GM12878 (cell line): ENCODE results near the gene ANO6. TPM values are rescaled to one million over a fixed set of nuclear protein-coding genes. Genes with fewer than 3 reads are reported as not detected.

ENCODE experiments used
- ASH2L ChIP-seq: fragments of 300-600, 200-600 bp; sonication (generic); IDR thresholded peaks from 2 replicates; pipeline ENCODE4 v1.6.1; 2017; ENCODE audit warnings: low read depth, mild to moderate bottlenecking, borderline replicate concordance
- ATF7 ChIP-seq: fragments of 450-650 bp; IDR thresholded peaks from 2 replicates; pipeline ENCODE4 v1.6.1; 2016; ENCODE audit warnings: low read depth, mild to moderate bottlenecking
- BHLHE40 ChIP-seq, 2 experiments: fragments of 450-650 bp in 1 of 2; IDR thresholded peaks; 2 replicates each; pipeline ENCODE4 v1.6.1; 2011 to 2017; ENCODE audit warnings: low read depth in 2 of 2, borderline replicate concordance in 1 of 2, improper control_type of control experiment in 1 of 2, low read length in 1 of 2, mild to moderate bottlenecking in 1 of 2
- BMI1 ChIP-seq: fragments of 450-650 bp; IDR thresholded peaks from 2 replicates; pipeline ENCODE4 v1.6.1; 2016; ENCODE audit warnings: mild to moderate bottlenecking, moderate library complexity, borderline replicate concordance
- CBX5 ChIP-seq: sonication (generic); IDR thresholded peaks from 2 replicates; pipeline ENCODE4 v1.6.1; 2016; ENCODE audit warnings: low read depth, moderate library complexity, mild to moderate bottlenecking, inconsistent platforms
- CHD2 ChIP-seq: IDR thresholded peaks from 2 replicates; pipeline ENCODE4 v1.6.1; 2011; ENCODE audit warnings: low read depth, low read length, improper control_type of control experiment, borderline replicate concordance
- E2F4 ChIP-seq: IDR thresholded peaks from 2 replicates; pipeline ENCODE4 v1.6.1; 2012; ENCODE audit warnings: low read depth, low read length, improper control_type of control experiment
- EED ChIP-seq: sonication (generic); IDR thresholded peaks from 2 replicates; pipeline ENCODE4 v1.6.1; 2016; ENCODE audit warnings: antibody characterized with exemption, low read depth
- EGR1 ChIP-seq, 2 experiments: IDR thresholded peaks; 1 replicate in 1 of 2; 2 replicates in 1 of 2; pipeline ENCODE4 v1.6.1; 2011 to 2012; ENCODE audit warnings: low read depth in 2 of 2, low read length in 2 of 2, borderline replicate concordance in 1 of 2, mild to moderate bottlenecking in 1 of 2, moderate library complexity in 1 of 2
- FOXM1 ChIP-seq: IDR thresholded peaks from 2 replicates; pipeline ENCODE4 v1.6.1; 2012; ENCODE audit warnings: low read depth, mild to moderate bottlenecking, inconsistent platforms, low read length, moderate library complexity
- HDAC2 ChIP-seq: fragments of 200-600 bp; sonication (generic); IDR thresholded peaks from 2 replicates; pipeline ENCODE4 v1.6.1; 2017
- HDGF ChIP-seq: fragments of 450-650 bp; IDR thresholded peaks from 2 replicates; pipeline ENCODE4 v1.6.1; 2016; ENCODE audit warnings: antibody characterized with exemption
- MXI1 ChIP-seq: fragments of 150-350 bp; IDR thresholded peaks from 2 replicates; pipeline ENCODE4 v1.6.1; 2011; ENCODE audit warnings: low read depth, mild to moderate bottlenecking, inconsistent platforms, low read length, improper control_type of control experiment
- PAX8 ChIP-seq: fragments of 450-650 bp; IDR thresholded peaks from 2 replicates; pipeline ENCODE4 v1.6.1; 2017; ENCODE audit warnings: mild to moderate bottlenecking, moderate library complexity
- POLR2AphosphoS5 ChIP-seq: IDR thresholded peaks from 2 replicates; pipeline ENCODE4 v1.6.1; 2011; ENCODE audit warnings: mild to moderate bottlenecking, low read length, inconsistent platforms
- SIN3A ChIP-seq: IDR thresholded peaks from 2 replicates; pipeline ENCODE4 v1.6.1; 2012; ENCODE audit warnings: low read depth, low read length, improper control_type of control experiment
- SIX5 ChIP-seq: IDR thresholded peaks from 2 replicates; pipeline ENCODE4 v1.6.1; 2011; ENCODE audit warnings: mild to moderate bottlenecking, low read depth, low read length, moderate library complexity; ENCODE audit not compliant: severe bottlenecking
- SMC3 ChIP-seq: IDR thresholded peaks from 2 replicates; pipeline ENCODE4 v1.6.1; 2011; ENCODE audit warnings: low read length, improper control_type of control experiment, borderline replicate concordance
- SPI1 ChIP-seq: IDR thresholded peaks from 2 replicates; pipeline ENCODE4 v1.6.1; 2011; ENCODE audit warnings: low read depth, mild to moderate bottlenecking, low read length, moderate library complexity, borderline replicate concordance; ENCODE audit not compliant: insufficient read depth
- SRF ChIP-seq, 2 experiments: IDR thresholded peaks; 2 replicates each; pipeline ENCODE4 v1.6.1; 2011; ENCODE audit warnings: low read depth in 2 of 2, low read length in 2 of 2, mild to moderate bottlenecking in 1 of 2, moderate library complexity in 1 of 2
- TBL1XR1 ChIP-seq: IDR thresholded peaks from 2 replicates; pipeline ENCODE4 v1.6.1; 2012; ENCODE audit warnings: low read depth, low read length, improper control_type of control experiment
- USF2 ChIP-seq: IDR thresholded peaks from 2 replicates; pipeline ENCODE4 v1.6.1; 2011; ENCODE audit warnings: low read depth, low read length, improper control_type of control experiment, borderline replicate concordance
- YY1 ChIP-seq: IDR thresholded peaks from 2 replicates; pipeline ENCODE4 v1.6.1; 2011; ENCODE audit warnings: low read depth, mild to moderate bottlenecking, low read length
- ZNF217 ChIP-seq: fragments of 450-650 bp; IDR thresholded peaks from 2 replicates; pipeline ENCODE4 v1.6.1; 2017; ENCODE audit warnings: antibody characterized with exemption, mild to moderate bottlenecking
- ZNF622 ChIP-seq: fragments of 450-650 bp; IDR thresholded peaks from 2 replicates; pipeline ENCODE4 v1.6.1; 2017; ENCODE audit warnings: mild to moderate bottlenecking, inconsistent platforms
- polyA plus RNA-seq, 11 experiments: library from polyadenylated mRNA; depleted of rRNA in 4 of 11; unstranded in 6 of 11; stranded (reverse) in 5 of 11; fragments of >200 nt; fragmentation: Nextera tagmentation in 4 of 11; fragmentation: Illumina TruSeq in 1 of 11; extraction: Ambion mirVana in 4 of 11; extraction: Trizol in 1 of 11; gene quantifications; 1 replicate in 1 of 11; 2 replicates in 10 of 11; pipeline versions ENCODE4 v1.2.1 to v1.2.3, GENCODE V29; 2011 to 2016; ENCODE audit warnings: inconsistent platforms in 2 of 11, missing spikeins in 2 of 11, low read depth in 1 of 11
- total RNA-seq, 4 experiments: library from RNA; depleted of rRNA in 3 of 4; stranded (reverse); fragments of >200 nt in 3 of 4; fragmentation: Illumina TruSeq in 1 of 4; extraction: Trizol in 1 of 4; gene quantifications; 2 replicates each; pipeline versions ENCODE4 v1.2.1 to v1.2.3, GENCODE V29; 2013 to 2021
- TF ChIP-seq, protein P1 (sequence below): fragments of 450-650 bp; formaldehyde crosslinking; IDR thresholded peaks from 2 replicates; pipeline ENCODE4 v1.4.0; 2020; ENCODE audit warnings: mild to moderate bottlenecking, moderate library complexity
- TF ChIP-seq, protein P2 (sequence below): IDR thresholded peaks from 2 replicates; pipeline ENCODE4 v1.6.1; 2011; ENCODE audit warnings: low read depth, mild to moderate bottlenecking, low read length, moderate library complexity, borderline replicate concordance; ENCODE audit errors: extremely low read depth

ANO6 gene
- total and polyA plus RNA-seq, 10 of the 15 experiments (the other 5 are each of a cell fraction or from before 2014, with no cell fraction given), result 4.6 to 30.3 (median 26.0) TPM

GRCh38 chr12:45415393-45415817 is 199.5 kb downstream of the ANO6 start (continued):
- TF ChIP-seq, protein P1, sequence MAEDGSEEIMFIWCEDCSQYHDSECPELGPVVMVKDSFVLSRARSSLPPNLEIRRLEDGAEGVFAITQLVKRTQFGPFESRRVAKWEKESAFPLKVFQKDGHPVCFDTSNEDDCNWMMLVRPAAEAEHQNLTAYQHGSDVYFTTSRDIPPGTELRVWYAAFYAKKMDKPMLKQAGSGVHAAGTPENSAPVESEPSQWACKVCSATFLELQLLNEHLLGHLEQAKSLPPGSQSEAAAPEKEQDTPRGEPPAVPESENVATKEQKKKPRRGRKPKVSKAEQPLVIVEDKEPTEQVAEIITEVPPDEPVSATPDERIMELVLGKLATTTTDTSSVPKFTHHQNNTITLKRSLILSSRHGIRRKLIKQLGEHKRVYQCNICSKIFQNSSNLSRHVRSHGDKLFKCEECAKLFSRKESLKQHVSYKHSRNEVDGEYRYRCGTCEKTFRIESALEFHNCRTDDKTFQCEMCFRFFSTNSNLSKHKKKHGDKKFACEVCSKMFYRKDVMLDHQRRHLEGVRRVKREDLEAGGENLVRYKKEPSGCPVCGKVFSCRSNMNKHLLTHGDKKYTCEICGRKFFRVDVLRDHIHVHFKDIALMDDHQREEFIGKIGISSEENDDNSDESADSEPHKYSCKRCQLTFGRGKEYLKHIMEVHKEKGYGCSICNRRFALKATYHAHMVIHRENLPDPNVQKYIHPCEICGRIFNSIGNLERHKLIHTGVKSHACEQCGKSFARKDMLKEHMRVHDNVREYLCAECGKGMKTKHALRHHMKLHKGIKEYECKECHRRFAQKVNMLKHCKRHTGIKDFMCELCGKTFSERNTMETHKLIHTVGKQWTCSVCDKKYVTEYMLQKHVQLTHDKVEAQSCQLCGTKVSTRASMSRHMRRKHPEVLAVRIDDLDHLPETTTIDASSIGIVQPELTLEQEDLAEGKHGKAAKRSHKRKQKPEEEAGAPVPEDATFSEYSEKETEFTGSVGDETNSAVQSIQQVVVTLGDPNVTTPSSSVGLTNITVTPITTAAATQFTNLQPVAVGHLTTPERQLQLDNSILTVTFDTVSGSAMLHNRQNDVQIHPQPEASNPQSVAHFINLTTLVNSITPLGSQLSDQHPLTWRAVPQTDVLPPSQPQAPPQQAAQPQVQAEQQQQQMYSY (CRISPR knock-in tag), result no peak
- TF ChIP-seq SRF (IDR thresholded peaks at IDR 0.05; ENCODE audit: low read depth in 2 of 2, low read length in 2 of 2), result peak in 1 of 2 experiments; percentile 64; a peak in 1 of 4 replicates
- TF ChIP-seq ATF7, result peak; percentile 61; the same call in 1 of the 2 replicates
- no peak for TF ChIP-seq BHLHE40 (IDR thresholded peaks at IDR 0.05; ENCODE audit: borderline replicate concordance in 1 of 2, low read depth in 2 of 2, low read length in 1 of 2)
- TF ChIP-seq FOXM1, result peak; percentile 37; the same call in 1 of the 2 replicates
- no peak for TF ChIP-seq CBX5
- no peak for TF ChIP-seq ASH2L
- TF ChIP-seq, protein P2, sequence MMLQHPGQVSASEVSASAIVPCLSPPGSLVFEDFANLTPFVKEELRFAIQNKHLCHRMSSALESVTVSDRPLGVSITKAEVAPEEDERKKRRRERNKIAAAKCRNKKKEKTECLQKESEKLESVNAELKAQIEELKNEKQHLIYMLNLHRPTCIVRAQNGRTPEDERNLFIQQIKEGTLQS, result no peak
- peak; percentile 89 for TF ChIP-seq EED
- TF ChIP-seq YY1, result no peak
- TF ChIP-seq SIN3A, result no peak
- TF ChIP-seq HDAC2, result no peak
- no peak for TF ChIP-seq BMI1
- TF ChIP-seq EGR1 (IDR thresholded peaks at IDR 0.05; ENCODE audit: borderline replicate concordance in 1 of 2, low read depth in 2 of 2, low read length in 2 of 2), result no peak
- TF ChIP-seq USF2, result no peak
- no peak for TF ChIP-seq ZNF217
- no peak for TF ChIP-seq HDGF
- no peak for TF ChIP-seq PAX8
- no peak for TF ChIP-seq MXI1
- no peak for TF ChIP-seq ZNF622
- no peak for TF ChIP-seq SIX5
- no peak for TF ChIP-seq CHD2
- no peak for TF ChIP-seq SMC3
- TF ChIP-seq TBL1XR1, result no peak
- no peak for TF ChIP-seq E2F4
- TF ChIP-seq POLR2AphosphoS5, result no peak
- no peak for TF ChIP-seq SPI1
